Hippocampal formation (tissue), 2 donors: ENCODE data around the gene LONRF3.
A peak's percentile ranks its signal among the peaks of the same experiment; 100 is the strongest.
"Not testable (repeated sequence)": the region's sequence is repeated elsewhere in the genome, so short reads cannot be mapped to it uniquely, and the experiment has no call there.

ENCODE experiments used
- DNase-seq, 2 donors: peaks; one replicate each; lab custom pipeline; 2025; lab: John Stamatoyannopoulos, UW

The LONRF3 gene

DNA sequence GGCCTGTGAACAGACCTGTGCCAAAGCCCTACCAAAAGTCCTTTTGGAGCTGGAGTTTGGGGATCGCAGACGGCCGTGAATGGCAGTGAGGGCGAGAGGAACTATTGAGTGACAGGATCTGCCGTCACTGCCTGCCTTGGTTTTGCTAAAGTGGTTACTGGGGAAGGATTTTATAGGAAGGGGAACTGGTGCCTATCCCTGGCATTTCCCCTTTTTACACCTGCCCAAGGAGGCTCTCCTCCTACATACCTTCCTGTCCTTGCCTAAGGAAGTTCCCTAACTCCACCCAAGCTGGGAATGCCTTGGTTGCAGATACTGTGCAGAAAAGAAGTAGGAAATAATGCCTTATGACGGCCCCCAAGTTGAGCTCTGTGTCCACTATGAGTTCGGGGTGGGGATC is 14.5 kb downstream of the LONRF3 start:
- no peak for DNase-seq

DNA sequence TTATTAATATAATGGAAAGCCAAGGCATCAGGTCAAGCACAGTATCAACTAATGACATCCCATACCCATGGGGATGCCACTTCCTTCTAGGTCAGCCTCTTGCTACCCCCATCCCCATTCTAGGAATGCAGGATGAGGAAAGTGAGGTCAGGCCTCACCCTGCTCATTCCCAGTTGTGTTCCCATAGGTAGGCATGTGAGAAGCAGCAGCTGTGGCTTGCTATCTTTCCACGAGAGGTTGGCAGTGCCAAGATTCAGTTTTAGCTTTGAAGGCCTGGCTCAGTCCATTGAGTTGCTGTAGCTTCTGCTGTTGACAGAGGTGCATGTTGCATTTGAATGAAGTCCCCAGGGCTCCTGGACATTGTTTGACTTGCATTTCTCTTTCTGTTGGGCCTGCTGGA is 15.5 kb downstream of the LONRF3 start:
- DNase-seq: no peak

DNA sequence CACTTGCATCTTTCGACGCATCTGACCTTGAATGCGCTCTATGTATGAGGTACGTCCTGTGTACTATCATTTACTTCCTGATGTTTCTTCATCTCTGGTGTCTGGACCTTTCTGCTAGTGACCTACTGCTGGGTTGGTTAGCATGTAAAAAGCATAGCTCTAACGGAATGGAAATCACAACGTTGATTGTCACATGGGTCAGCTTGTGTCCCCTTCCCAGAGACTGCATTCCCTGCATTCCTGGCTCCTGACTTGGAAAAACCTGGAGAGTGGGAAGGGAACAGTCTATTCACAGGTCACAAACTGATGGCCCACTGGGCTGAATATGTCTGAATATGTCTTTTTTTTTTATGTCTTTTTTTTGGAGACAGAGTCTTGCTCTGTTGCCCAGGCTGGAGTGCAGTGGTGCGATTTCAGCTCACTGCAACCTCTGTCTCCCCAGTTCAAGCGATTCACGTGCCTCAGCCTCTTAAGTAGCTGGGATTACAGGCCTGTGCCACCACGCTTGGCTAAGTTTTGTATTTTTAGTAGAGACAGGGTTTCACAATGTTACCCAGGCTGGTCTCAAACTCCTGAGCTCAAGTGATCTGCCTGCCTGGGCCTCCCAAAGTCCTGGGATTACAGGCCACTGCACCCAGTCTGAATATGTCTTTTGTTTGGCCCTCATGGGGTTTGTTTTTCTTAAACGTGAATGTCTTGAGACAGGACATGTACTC is 16.3 kb downstream of the LONRF3 start:
- no peak for DNase-seq

DNA sequence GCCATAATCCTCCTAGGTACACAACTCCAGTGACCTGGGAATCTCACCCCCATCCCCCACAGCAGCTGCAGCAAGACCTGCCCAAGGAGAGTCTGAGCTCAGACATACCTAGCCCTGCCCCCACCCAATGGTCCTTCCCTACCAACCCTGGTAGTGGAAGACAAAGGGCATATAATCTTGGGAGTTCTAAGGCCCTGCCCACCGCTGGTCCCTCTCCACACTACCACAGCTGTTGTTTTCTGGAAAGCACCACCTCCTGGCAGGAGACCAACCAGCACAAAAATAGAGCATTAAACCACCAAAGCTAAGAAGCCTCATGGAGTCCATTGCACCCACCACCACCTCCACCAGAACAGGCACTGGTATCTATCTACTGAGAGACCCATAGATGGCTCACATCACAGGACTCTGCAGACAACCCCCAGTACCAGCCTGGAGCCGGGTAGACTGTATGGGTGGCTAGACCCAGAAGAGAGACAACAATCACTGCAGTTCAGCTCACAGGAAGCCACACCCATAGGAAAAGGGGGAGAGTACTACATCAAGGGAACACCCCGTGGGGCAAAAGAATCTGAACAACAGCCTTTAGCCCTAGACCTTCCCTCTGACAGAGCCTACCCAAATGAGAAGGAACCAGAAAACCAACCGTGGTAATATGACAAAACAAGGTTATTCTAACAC is 18.2 kb downstream of the LONRF3 start:
- not testable (repeated sequence) for DNase-seq

DNA sequence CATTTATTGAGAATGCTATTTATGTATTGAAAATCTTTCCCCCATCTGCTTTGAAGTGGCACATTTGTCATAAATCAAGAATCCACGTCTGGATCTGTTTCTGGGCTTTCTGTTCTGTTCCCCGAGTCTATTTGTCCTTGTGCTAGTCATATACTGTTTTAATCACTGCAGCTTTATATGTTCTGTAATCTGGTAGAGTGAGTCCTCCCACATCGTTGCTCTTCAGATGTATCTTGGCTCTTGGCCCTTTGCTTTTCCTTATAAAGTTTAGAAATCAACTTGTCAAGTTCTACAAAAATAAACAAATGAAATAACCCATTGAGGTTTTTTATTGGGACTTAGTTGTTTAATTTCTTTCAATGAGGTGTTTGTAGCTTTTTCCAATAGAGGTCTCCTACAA is 29.0 kb downstream of the LONRF3 start:
- DNase-seq: no peak

DNA sequence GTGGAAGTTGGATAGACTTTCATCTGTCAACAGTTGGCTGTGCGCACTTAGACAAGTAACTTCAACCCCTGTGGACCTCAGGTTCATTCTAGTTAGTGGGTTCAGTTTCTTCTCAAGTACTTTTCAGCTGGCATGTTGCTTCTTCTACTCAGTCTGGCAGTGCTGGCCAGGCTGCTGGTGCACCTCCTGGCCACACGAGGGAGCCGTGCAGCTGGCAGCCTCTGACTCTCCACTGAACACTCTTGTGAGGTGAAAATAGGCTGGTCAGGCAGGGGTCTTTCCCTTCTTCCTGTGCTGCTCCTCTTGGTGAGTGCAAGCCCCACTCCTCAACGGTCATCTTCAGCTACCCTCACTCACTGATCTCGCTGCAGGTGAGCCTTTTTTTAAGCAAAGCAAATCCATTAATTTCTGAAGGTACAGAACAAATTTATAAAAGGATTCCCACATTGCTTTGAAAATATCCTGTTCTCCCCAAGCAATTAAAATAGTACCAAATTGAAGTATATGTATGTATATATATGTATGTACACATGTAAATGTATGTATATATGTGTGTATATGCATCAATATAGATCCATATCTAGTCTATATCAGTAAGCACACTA is 30.6 kb downstream of the LONRF3 start:
- DNase-seq: peak in 1 of 2 donors; percentile 14

DNA sequence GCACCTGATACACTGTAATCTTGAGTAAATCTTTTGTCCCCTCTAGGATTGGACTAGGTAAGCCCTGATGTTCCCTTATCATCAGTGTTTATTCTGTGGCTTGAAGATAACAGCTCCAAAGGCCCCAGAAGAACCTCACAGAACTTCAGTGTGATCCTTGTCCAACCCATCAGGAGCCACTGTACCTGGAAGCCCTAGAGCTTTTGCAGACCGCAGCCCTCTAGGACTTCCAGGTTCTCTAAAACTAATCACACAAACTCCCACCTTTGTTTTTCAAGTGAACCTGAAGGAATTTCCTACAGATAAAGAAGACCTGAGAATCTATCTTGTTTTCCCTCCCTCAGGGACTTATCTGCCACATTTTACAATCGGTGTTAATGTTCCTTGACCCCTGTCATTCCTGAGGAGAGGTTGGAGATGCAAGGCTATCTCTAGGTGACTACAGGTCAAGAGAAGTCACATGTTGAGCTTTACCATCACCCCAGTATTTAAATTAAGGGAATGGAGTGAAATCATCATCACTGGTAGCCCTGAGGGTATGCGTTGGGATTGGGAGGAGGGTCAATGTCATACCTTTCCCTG is 32.9 kb downstream of the LONRF3 start:
- DNase-seq: no peak

DNA sequence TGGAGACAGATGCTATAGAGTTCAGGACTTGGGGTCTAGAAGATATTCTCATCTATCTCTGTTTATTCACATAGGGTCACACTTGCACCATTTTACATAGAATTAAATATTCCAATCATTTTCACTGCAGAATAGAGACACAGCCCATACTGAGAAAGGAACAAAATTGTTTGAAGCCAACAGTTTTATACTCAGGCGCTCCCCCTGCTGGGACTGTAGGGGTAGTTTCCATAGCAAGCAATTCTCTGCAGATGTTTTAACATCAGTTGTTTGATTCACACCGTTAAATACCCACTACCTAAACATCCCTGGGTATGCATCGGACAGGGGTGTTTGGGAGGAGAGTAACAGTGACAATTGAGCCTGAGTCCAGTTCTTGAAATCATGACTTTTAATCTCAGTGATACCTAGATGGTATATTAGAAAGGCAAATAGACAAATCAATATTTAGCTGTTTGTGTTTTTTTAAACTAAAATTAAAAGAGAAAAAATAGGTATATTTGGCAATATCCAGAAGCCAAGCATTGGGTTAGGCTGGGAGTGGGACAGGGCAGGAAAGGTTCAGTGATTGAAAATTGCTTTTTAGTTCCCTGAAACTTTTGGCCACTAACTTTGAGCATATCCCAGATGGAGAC is 33.8 kb downstream of the LONRF3 start:
- no peak for DNase-seq

DNA sequence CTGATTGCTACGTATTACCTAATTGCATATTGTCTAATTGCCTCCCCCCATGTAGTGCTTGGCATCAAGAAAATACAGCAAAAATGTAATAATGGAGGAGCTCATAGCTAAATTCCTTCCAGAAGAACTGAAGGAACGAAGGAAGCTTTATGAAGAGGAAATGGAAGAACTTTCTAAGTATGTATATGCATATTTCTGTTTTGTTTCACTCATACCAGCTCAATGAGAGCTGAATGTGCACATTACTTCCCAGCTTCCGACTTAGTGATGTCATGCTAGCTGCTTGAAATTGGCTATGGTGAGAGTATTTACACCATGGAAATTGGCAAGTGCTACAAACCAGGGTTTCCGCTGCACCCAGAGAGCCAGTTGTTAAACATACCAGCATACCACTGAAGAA is 34.7 kb downstream of the LONRF3 start:
- DNase-seq: no peak

DNA sequence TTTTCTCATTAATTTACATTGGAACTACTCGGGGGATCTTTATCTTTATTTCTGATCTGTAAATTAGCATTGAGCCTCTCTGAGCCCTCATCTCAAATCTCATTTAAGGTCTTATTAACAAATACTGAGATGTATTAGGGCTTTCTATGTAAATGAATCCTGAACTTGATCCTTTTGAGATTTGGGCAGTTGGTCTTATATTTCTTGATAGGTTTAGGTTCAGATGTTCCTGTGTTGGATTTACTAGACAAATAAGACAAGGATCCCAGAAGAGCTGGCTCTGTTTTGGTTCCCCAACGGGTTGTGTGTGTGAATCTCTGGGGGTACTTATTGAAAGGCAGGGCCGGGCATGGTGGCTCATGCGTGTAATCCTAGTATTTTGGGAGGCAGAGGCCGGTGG is 36.1 kb downstream of the LONRF3 start:
- DNase-seq: no peak

DNA sequence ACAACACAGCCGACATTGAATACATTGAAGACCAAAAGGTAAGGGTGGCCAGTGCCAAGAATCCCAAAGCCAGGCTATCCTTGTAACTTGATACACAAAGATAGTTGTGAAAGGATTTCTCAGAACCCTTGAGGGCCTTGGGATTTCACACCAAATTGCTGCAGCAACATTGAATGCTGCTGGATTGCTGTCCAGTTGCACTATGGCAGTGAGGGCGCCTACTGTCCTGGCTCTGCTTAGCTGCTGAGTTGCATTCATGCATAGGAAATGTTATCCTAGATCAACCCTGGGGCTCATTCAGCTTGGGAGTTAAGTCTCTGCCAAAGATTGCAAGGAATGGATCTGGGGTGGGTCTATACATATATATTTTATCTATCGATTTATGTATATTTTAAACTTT is 38.7 kb downstream of the LONRF3 start:
- no peak for DNase-seq

DNA sequence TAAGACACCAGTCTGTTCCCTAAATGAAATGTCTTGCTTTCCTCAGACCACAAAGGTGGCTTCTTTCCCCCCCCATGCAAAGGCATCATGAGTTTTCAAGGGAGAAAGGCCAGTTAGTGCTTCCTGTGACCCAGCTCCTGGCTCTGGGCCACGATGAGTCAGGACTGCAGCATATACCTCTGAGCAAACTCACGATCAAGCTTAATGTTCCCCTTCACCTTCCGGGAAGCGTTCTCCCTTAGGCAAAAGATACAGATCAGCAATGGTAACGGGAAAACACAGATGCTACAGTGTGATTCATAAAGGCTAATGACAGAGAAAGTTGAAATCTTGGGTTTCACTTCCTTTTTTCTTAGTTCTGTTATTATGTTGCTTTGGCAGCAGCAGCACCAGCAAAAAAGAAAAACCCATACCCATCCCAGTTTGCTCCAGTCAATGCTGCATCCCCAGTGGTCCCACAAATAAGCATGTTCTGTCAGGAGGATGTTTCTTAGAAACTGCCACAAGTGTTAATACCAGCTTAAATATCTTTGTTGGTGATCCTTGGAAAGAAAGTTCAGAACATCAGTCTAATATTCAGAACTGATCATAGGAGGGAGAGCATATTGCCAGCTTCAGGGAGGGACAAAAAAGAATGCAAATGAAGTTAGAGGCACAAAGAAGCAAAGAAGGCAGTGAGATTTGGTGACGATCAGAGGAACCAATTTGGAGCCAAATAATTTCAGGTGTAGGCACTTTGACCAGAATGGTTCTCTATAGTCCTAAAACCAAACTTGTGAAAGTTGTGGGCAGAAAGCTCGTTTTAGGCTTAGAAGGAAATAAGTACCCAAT is 41.2 kb downstream of the LONRF3 start:
- DNase-seq: no peak

DNA sequence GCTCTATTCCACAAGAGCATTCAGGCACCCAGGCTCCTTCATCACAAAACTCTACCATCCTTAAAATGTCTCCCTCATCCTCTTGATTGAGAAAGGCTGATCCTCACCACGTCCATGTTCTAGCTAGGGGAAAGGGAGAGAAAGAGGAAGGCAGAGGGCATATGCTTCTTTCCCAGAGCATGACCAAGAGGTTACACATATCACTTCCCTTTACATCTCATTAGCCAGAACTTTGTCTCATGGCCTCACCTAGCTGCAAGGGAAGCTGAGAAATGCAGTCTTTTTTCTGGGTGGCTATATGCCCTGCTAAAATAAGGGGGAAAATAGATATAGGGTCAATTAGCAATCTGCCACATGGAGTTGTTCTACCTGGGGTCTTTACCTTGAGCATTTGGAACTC is 42.7 kb downstream of the LONRF3 start:
- DNase-seq: no peak

DNA sequence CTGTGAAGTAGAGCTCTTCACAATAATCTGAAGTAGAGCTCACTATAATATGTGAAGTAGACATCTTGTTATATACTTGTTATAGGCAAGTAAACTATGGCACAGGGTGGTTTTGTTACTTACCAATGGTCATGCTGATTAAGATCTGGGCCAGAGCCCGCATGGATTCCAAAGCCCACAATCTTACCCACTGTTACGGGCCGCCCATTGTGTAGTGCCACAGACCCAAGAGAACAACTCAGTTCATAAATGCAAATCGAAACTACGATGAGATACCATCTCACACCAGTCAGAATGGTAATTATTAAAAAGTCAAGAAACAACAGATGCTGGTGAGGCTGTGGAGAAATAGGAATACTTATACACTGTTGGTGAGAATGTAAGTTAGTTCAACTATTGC is 51.5 kb downstream of the LONRF3 start:
- DNase-seq: no peak

DNA sequence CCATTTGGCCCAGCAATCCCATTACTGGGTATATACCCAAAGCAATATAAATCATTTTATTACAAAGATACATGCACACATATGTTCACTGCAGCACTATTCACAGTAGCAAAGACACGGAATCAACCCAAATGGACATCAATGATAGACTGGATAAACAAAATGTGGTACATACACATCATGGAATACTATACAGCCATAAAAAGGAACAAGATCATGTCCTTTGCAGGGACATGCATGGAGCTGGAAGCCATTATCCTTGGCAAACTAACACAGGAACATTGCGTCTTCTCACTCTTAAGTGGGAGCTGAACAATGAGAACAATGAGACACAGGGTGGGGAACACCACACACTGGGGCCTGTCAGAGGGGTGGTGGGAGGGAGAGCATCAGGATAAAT is 51.9 kb downstream of the LONRF3 start:
- DNase-seq: not testable (repeated sequence)

DNA sequence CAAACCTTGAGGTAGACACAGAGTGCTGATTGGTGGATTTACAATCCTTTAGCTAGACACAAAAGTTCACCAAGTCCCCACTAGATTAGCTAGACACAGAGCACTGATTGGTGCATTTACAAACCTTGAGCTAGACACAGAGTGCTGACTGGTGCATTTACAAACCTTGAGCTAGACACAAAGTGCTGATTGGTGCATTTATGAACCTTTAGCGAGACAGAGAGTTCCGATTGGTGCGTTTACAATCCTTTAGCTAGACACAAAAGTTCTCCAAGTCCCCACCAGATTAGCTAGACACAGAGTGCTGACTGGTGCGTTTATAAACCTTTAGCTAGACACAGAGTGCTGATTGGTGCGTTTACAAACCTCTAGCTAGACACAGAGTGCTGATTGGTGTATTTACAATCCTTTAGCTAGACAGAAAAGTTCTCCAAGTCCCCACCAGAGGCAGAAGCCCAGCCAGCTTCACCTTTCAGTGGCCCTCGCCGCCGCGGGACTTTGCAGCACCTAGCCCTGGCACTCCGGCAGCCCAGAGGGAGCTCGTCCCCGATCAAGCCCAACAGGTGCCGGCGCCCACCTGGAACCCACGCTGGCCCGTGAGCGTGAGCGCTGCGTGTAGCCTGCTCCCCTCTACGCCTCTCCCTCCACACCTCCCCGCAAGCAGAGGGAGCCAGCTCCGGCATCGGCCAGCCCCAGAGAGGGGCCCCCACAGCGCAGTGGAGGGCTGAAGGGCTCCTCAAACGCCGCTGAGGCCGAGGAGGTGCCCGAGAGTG is 53.7 kb downstream of the LONRF3 start:
- DNase-seq: not testable (repeated sequence)

DNA sequence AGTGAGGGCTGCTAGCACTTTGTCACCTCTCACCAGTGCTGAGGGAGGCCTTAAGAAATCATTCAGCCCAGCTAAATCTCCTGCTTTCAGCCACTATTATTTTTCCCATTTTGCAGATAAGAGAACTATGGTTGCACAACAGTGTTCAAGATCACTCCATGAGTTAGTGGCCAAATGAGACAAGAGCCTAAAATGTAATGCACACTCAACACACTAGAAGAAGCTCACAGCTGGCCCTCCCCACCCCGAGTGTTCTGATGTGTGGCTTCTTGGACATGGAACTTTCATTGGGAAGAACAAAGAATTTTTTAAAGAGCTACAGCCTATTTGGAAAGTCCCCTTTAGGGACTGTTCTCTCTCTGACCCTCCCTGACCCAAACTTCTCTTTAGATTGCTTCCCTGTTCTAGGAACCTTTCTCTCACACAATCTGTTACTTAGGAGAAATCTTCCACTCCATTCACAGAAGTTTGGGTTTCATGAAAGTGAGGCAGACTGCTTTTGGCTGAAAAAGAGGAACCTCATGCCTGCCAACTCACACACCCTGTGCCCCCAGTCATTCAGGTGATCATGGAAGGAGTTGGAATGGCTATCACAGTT is 54.4 kb downstream of the LONRF3 start:
- DNase-seq: no peak

DNA sequence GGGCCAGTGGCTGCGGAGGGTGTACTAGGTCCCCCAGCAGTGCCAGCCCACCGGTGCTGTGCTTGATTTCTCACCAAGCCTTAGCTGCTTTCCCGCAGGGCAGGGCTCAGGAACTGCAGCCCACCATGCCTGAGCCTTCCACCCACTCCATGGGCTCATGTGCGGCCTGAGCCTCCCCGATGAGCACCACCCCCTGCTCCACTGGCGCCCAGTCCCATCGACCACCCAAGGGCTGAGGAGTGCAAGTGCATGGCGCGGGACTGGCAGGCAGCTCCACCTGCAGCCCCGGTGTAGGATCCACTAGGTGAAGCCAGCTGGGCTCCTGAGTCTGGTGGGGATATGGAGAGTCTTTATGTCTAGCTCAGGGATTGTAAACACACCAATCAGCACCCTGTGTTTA is 55.2 kb downstream of the LONRF3 start:
- DNase-seq: not testable (repeated sequence)

DNA sequence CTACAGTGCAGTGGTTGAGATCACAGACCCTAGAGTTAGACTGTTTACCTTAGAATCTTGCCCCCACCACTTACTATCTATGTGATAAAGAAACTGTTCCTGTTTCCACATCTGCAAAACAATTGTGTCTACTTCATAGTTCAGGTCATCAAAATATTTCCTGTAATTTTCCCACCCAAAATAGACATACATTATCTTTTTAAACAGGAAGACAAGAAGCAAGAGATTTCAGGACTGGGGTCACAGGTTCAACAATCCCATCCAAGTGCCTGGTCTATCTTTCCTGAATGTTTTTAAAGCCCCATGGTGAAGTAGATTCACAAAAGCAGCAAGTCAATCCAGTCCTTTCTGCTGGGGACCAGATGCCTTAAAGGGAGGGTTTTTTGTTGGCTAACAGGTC is 56.6 kb downstream of the LONRF3 start:
- DNase-seq: no peak
